HAP-1 (cell line): ENCODE measurements around the gene FBXO7.

Source experiments
- DNase-seq, 2 experiments: peaks; one replicate each; pipeline ENCODE4 v3.0.0-alpha.2; 2016 to 2020; ENCODE audit warnings: low spot score in 2 of 2
- H3K27me3 ChIP-seq: fragments of 250-450 bp; sonication (Bioruptor Pico); 2 replicates; pipeline ENCODE4 v1.5.1; 2020; ENCODE audit warnings: low read depth, mild to moderate bottlenecking, moderate library complexity
- H3K36me3 ChIP-seq: fragments of 250-450 bp; sonication (Bioruptor Pico); replicated peaks from 2 replicates; pipeline ENCODE4 v1.5.1; 2020; ENCODE audit warnings: mild to moderate bottlenecking
- H3K4me1 ChIP-seq: fragments of 250-450 bp; sonication (Bioruptor Pico); 2 replicates; pipeline ENCODE4 v1.5.1; 2020; ENCODE audit warnings: mild to moderate bottlenecking
- H3K4me3 ChIP-seq: fragments of 250-450 bp; sonication (Bioruptor Pico); 2 replicates; pipeline ENCODE4 v1.5.1; 2020; ENCODE audit warnings: mild to moderate bottlenecking, moderate library complexity
- H3K9me3 ChIP-seq: fragments of 250-450 bp; sonication (Bioruptor Pico); 2 replicates; pipeline ENCODE4 v1.5.1; 2020; ENCODE audit warnings: mild to moderate bottlenecking, moderate library complexity
- in situ Hi-C: fragments of 300-500 bp; cut with MboI; formaldehyde crosslinking; loops from 3 replicates; pipeline ENCODE4 v1.14.3; 2020; ENCODE audit warnings: low sequenced_read_pairs, inconsistent platforms, mixed read lengths

FBXO7 gene

DNA sequence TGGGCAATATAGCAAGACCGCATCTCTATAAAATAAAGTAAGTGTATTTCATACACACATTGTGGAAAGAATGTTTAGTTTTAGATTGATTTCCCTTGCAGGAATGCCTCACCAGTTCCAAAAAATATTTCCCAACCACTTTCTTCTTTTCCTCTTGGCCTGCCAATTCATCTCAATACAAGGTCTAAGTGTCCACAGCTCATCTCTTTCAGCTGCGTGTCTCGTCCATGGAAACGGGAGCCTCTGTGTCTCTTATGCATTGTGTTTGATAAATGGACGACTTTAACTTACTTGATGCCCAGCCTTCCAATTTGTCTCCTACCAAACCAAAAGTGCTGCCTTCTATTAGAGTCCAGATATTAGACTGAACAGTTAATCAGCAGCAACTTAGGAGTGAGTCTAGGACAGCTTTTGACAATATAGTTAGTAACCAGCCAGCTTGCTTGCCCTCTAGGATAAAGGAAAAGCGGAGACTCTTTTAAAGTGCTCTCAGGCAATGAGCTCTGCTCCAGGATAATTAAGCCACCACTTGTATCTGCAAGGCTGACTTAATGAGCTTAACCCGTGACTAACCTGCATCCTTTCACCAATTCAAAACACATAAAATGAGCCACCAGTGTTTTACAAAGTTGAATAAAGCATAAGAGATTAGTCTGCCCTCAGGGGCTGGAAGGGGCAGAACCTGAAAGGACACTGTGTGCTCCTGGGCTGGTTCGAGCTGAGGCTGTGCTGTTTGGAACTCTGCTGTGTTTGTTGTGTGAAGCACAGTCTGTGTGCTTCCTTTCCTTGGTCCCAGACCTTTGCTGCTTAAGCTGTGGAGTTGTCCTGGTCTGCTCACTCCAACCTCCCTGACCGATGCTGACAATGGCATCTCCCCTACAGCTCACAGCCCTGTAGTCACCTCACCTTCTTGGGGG, 27.5 kb downstream of the FBXO7 start:
- Histone ChIP-seq H3K36me3 (peaks cover 16% of the 10 kb centered on the region), H3K4me3 (no peak overlapping the region), H3K4me1 (peaks cover 12% of the 10 kb centered on the region), H3K9me3 (no peaks in the 10 kb centered on the region), H3K27me3 (no peaks in the 10 kb centered on the region)
- in situ Hi-C loops: no loop called here
- peak; percentile 68 to 79 for DNase-seq

DNA sequence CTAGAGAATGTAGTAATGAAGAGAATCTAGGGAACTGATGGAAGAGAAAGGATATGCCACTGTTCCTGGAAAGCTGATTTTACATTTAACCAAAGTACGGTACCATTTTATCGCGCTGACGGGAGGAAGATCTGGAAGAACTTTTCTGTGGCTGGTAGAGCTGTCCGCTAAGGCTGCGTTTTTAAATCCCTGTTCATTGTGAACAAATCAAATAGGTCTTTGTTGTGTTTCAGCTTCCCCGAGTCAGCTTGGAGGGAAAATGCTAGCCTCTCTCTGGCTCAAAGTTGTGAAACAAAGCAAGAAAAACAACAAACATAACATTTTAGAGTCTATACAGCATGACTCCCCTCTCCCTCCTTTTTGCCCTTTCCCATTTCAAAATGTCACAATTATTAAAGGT, 34.4 kb downstream of the FBXO7 start:
- no peaks in the 10 kb centered on the region for H3K9me3 ChIP-seq
- H3K27me3 ChIP-seq: no peaks in the 10 kb centered on the region
- H3K36me3 ChIP-seq: no peaks in the 10 kb centered on the region
- DNase-seq: no peak
- in situ Hi-C loops: no loop called here
- no peak overlapping the region for H3K4me3 ChIP-seq
- no peaks in the 10 kb centered on the region for H3K4me1 ChIP-seq

DNA sequence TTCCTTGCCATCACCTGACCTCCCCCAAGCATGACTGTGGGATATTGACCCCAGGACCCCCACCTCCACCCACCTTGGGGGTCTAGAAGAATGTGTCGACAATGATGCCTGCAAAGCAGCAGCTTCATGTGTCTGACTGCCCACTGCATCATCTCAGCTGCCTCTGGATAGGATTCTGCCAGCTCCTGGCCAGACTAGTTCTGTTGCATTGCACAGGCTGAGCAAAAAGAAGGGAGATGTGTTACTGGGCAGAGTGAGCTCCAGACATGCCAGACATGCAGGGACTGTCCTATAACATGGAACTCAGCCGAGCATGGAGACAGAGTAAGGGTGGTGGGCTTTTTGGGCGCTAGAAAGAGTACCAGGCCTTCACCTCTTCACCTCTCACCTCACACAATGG, 36.7 kb downstream of the FBXO7 start:
- Histone ChIP-seq H3K4me1 (no peaks in the 10 kb centered on the region), H3K36me3 (no peaks in the 10 kb centered on the region), H3K27me3 (no peaks in the 10 kb centered on the region), H3K4me3 (no peak overlapping the region), H3K9me3 (no peaks in the 10 kb centered on the region)
- in situ Hi-C loops: no loop called here
- DNase-seq: no peak

DNA sequence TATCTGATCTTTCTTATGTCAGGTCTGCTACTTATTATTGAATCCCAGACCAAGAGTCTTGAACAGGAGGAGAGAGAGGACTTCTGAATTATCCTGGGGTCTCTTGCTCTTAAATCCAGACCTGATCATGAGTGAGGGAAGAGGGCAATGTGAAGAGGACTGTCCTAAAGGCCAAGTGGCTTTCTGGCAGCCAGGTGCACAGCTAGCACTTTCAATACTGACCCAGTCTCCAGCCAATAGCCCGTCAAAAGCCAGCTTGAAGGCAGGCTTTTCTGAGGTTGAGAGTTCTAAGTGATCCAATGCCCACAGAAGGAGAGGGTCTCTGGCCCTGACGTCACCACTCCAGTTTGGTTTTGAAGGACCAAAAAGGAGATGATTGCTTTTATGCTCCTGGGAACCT, 37.2 kb downstream of the FBXO7 start:
- Histone ChIP-seq H3K27me3 (no peaks in the 10 kb centered on the region), H3K9me3 (no peaks in the 10 kb centered on the region), H3K4me3 (no peak overlapping the region), H3K4me1 (no peaks in the 10 kb centered on the region), H3K36me3 (no peaks in the 10 kb centered on the region)
- DNase-seq: no peak
- in situ Hi-C loops: no loop called here

DNA sequence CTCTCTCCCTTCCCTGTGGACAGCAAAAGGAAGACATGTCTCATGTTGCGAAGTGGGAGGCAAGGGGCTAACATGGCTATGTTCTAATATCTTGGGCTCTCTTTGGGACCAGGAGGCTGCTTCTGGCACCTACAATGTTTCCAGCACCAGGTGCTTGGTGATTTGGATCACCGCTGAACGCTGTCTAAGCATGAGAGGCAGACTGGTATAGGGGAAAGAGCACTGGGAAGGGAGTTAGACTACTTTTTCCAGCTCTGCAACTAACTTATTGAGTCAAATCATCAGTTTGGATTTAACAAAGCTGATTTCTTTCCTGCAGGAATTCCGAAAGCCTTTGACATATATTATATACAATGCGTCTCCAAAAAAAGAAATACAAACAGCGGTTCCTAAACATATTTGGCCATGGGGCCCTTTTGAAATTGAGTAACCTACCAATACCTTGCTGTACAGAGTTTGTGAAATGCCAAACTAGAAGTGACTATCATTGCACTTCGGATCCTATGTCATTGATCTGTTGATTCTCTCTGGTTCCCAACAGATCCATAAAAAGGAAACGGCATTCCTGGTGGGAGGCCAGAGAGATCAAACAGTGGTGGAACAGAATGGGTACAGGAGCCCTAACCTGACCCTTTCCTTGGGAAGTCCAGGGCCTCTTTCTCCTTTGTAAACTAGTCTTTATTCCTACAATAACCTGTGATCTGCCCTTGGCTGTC, 37.8 kb downstream of the FBXO7 start:
- in situ Hi-C loops: no loop called here
- no peaks in the 10 kb centered on the region for H3K4me1 ChIP-seq
- no peak overlapping the region for H3K4me3 ChIP-seq
- DNase-seq: no peak
- no peaks in the 10 kb centered on the region for H3K9me3 ChIP-seq
- H3K36me3 ChIP-seq: no peaks in the 10 kb centered on the region
- no peaks in the 10 kb centered on the region for H3K27me3 ChIP-seq

DNA sequence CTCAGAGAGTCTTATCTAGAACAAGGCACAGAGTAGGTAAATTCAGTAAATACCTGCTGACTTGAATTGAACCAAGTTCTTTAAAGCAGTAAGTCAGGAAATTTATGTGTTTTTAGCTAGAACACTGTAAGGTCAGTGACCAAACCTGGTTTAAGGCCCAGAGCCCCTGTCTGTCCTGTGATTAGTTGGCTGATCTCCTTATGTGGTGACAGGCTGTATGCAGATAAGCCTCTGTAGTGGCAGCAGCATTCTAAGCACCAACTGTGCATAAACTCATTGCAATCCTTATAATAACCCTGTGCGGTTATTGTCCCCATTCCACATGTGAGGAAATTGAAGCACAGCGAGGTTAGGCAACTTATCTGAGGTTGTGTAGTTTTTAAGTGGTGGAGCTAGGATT, 40.5 kb downstream of the FBXO7 start:
- Histone ChIP-seq H3K27me3 (no peaks in the 10 kb centered on the region), H3K4me3 (no peak overlapping the region), H3K9me3 (no peaks in the 10 kb centered on the region), H3K4me1 (no peaks in the 10 kb centered on the region), H3K36me3 (no peaks in the 10 kb centered on the region)
- no peak for DNase-seq
- in situ Hi-C loops: no loop called here

DNA sequence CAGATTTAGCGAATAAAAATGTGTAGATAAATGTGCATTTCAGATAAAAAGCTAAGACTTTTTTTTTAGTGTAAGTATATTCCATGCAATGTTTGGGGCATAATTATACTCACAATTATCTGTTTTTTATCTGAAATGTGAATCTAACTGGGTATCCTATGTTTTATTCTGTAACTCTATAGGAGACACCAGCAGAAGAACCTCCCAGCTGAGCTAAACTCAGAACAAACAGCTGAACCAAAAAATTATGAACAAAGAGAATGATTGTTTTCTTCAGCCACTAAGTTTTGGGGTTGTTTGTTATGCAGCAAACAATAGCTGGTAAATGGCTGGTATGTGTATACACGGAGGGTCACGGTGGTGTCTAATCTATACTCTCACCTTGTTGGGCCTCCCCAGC, 42.9 kb downstream of the FBXO7 start:
- H3K27me3 ChIP-seq: no peaks in the 10 kb centered on the region
- no peak overlapping the region for H3K4me3 ChIP-seq
- DNase-seq: no peak
- no peaks in the 10 kb centered on the region for H3K36me3 ChIP-seq
- in situ Hi-C loops: no loop called here
- H3K4me1 ChIP-seq: no peaks in the 10 kb centered on the region
- no peaks in the 10 kb centered on the region for H3K9me3 ChIP-seq

DNA sequence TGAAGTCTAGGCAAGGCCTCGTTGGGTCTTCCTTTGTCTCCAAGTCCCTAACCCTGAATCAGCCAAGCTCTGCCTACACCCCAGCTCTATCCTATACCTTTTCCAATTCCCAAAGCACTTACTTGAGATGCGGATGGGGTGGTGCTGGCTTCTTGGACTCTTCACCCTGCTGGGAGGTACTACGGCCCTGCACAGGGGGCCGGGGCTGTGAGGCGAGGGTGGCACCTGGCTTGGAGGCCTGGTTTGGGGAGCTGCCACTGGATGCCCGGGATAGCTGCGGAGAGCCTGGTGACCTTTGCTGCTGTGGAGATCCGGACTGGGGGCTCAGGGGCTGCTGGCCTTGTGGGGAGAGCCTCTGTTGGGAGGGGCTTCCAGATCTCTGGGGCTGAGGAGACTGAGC, 43.3 kb downstream of the FBXO7 start:
- Histone ChIP-seq H3K27me3 (no peaks in the 10 kb centered on the region), H3K4me1 (no peaks in the 10 kb centered on the region), H3K9me3 (no peaks in the 10 kb centered on the region), H3K36me3 (no peaks in the 10 kb centered on the region), H3K4me3 (no peak overlapping the region)
- no peak for DNase-seq
- in situ Hi-C loops: no loop called here

DNA sequence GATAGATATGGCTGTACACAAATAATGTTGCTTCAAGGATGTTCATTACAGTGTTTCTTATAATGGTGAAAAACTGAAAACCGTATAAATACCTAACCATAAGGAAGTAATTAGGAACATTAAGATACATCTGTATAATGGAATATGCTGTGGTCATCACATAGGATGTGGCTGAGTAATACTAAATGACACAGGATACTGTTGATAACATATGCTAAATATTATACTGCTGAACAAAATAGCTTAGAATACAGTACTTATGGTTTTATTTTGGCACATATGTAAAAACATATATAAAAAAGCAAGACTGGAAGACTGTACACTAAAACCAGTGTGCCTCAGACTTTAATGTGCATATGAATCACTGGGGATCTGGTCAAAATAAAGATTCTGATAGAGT, 43.8 kb downstream of the FBXO7 start:
- H3K4me1 ChIP-seq: no peaks in the 10 kb centered on the region
- in situ Hi-C loops: no loop called here
- no peak overlapping the region for H3K4me3 ChIP-seq
- no peaks in the 10 kb centered on the region for H3K36me3 ChIP-seq
- no peaks in the 10 kb centered on the region for H3K27me3 ChIP-seq
- no peak for DNase-seq
- H3K9me3 ChIP-seq: no peaks in the 10 kb centered on the region

DNA sequence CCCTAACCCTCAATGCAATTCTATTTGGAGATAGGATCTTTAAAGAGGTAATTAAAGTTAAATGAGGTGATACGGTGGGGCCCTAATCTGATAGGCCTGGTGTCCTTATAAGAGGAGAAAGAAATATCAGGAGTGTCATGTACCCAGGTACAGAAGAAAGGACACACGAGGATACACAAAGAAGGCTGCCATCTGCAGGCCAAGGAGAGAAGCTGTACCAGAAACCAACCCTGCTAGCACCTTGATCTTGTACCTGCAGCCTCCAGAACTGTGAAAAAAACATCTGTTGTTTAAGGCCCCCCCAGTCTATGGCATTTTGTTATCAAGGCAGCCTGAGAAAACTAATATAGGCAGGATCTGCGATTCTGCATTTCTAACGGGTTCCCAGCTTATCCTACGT, 44.2 kb downstream of the FBXO7 start:
- no peaks in the 10 kb centered on the region for H3K4me1 ChIP-seq
- no peaks in the 10 kb centered on the region for H3K9me3 ChIP-seq
- no peak overlapping the region for H3K4me3 ChIP-seq
- no peaks in the 10 kb centered on the region for H3K27me3 ChIP-seq
- no peaks in the 10 kb centered on the region for H3K36me3 ChIP-seq
- peak in 1 of 2 experiments; percentile 32 for DNase-seq
- in situ Hi-C loops: no loop called here

DNA sequence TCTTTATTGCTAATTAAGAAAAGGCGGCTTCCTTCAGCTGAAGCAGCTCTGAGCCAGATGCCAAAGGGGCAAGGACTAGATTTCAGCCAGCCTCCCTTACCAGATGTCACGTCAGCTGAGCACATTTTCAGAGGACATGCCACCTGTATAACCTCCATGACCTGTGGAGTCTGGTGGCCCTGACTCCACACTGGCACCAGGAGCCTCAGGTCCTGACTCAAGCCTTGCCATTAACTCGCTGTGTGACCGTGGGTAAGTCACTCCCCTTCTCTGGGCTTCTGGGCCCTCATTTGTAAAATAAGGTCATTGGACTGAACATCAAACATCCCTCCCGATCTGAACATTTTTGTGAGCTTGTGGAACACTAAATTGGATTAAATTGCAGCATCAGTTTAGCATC, 46.0 kb downstream of the FBXO7 start:
- Histone ChIP-seq H3K36me3 (no peaks in the 10 kb centered on the region), H3K4me3 (no peak overlapping the region), H3K4me1 (no peaks in the 10 kb centered on the region), H3K27me3 (no peaks in the 10 kb centered on the region), H3K9me3 (no peaks in the 10 kb centered on the region)
- no peak for DNase-seq
- in situ Hi-C loops: loop anchor here (10.0 kb wide), 3 partner anchors 274 to 684 kb away; no protein-coding TSS in a partner anchor

DNA sequence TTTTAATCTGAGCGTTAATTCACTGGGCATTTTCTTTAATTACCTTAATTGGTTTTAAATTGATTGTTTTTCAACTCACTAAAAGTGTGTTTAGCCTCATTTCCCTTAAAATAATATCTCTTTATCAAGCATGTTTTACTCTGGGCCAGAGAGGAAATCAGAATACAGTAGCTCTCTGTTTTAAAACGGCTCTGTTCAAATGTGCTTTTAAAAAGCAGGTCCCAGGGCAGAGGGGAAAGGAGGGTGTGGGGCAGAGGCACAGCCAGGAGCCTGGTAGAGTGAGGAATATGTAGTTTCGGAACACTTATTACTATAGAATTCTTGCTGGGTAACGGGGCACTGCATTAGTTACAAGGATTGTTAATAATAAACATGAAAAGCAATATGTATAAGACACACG, 47.6 kb downstream of the FBXO7 start:
- no peaks in the 10 kb centered on the region for H3K36me3 ChIP-seq
- no peak for DNase-seq
- H3K27me3 ChIP-seq: no peaks in the 10 kb centered on the region
- H3K4me3 ChIP-seq: no peak overlapping the region
- no peaks in the 10 kb centered on the region for H3K9me3 ChIP-seq
- H3K4me1 ChIP-seq: no peaks in the 10 kb centered on the region
- in situ Hi-C loops: loop anchor here (10.0 kb wide), 3 partner anchors 273 to 683 kb away; no protein-coding TSS in a partner anchor

DNA sequence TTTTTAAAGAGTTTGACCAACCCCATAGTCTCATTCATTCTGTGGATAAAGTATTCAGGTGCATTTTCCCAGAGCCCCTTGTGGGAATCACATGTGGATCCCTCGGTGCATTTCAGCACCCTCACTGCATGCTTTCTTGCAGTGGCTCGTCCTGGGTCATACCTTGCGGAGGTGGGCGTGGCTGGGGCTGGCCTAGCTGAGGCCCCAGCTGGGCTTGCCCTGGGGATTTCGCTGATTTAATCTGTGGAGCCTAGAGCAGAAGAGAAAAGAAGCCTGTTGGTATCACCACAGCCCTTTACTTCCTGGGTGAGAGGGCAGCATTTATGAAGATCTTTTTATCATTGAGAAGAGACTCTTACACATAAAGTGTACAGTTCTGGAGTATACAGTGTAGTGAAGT, 53.1 kb downstream of the FBXO7 start:
- DNase-seq: no peak
- Histone ChIP-seq H3K4me3 (no peak overlapping the region), H3K36me3 (no peaks in the 10 kb centered on the region), H3K9me3 (no peaks in the 10 kb centered on the region), H3K27me3 (no peaks in the 10 kb centered on the region), H3K4me1 (no peaks in the 10 kb centered on the region; the same call in 1 of the 2 replicates)
- in situ Hi-C loops: loop anchor here (10.0 kb wide), 3 partner anchors 267 to 677 kb away; no protein-coding TSS in a partner anchor

DNA sequence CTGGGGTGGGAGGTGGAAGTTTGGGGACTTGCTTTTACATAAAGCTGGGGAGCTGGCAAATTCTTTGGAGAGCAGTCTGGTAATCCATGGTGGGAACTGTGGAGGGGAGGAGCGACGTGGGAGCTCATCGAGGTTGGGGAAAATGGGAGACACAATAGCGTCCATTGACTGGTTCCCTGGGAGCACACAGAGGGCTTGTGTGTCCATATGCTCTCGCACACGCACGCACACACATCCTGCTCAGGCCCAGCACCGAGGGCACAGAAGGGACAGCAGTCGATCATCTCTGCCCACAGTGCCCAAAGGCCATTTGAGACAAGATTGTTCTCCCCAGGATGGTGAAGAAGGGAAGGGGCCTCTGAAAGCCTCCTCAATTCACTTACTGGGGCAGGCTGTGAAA, 53.7 kb downstream of the FBXO7 start:
- Histone ChIP-seq H3K4me1 (no peaks in the 10 kb centered on the region; the same call in 1 of the 2 replicates), H3K4me3 (no peak overlapping the region), H3K9me3 (no peaks in the 10 kb centered on the region), H3K27me3 (no peaks in the 10 kb centered on the region), H3K36me3 (no peaks in the 10 kb centered on the region)
- DNase-seq: no peak
- in situ Hi-C loops: loop anchor here (10.0 kb wide), 3 partner anchors 266 to 676 kb away; no protein-coding TSS in a partner anchor
